ENCODE results near the gene NBPF3.

- no peak for TF ChIP-seq POLR2A (IDR thresholded peaks at IDR 0.05)
- TF ChIP-seq CTCF (IDR thresholded peaks at IDR 0.05): no peak
- no peak for TF ChIP-seq EP300 (IDR thresholded peaks at IDR 0.05)
Observed at GRCh38 chr1:21522525-21523038, 82.6 kb downstream of the NBPF3 start.
